AG08396 (cell line): Measurements from ENCODE around the gene CROCC.

Source experiments
- DNase-seq: peaks from one replicate; pipeline ENCODE4 v3.0.0; 2012; ENCODE audit warnings: low spot score, mixed read lengths

The CROCC gene

GRCh38 chr1:16986560-16986959, 64.8 kb downstream of the CROCC start:
- no peak for DNase-seq

GRCh38 chr1:16986962-16987361, 65.2 kb downstream of the CROCC start:
- no peak for DNase-seq

GRCh38 chr1:16988210-16988609, 66.5 kb downstream of the CROCC start:
- DNase-seq: no peak

DNA sequence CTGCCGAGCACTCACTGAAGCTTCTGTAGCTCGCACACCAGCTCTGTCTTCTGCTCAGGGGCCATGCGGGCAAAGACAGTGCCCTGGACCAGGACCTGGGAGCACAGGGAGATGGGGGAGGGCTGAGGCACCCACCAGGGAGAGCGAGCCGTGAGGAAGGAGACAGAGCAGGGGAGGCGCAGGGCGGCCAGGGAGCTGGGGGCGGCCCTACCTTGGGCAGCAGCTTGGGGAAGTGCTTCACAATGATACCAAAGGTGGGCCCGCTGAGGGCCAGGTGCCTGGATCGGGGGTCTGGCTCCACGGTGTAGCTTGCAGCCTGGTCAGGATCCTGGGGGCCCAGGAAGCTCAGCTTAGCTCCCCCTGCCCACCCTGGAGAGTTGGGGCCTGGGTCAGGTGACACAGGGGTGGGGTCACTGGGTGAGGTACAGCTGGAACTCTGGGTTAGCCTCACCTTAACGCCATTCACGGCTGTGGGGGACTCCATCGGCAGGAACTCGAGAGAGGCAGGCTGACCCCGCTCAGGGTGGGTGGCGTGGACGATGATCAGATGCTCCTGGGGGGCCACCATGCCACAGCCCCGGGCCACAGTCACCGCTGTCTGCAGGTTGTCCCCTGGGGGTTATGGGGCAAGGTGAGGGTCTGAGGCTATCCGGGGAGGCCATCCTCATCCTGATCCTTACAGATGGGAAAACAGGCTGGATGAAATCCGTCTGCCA, 68.1 kb downstream of the CROCC start:
- DNase-seq: no peak

DNA sequence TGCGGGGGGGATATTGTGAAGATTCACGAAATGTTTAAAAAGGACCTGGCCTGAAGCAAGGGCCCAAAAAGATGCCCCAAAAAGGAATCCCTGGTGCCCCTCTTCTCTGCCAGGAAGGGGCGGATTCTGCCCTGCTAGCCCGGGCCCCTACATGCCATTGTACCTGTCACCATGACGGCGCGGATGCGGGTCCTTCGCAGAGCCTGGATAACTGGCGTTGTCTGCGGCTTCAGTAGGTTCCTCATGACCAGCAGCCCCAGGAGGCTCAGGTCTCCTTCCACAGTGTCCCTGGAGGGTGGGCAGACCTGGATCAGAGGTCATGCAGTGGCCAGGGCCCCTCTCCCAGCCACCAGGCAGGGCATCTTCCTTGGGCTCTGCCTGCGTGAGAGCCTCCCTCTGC, 69.8 kb downstream of the CROCC start:
- DNase-seq: no peak

- DNase-seq: no peak
Observed at GRCh38 chr1:16992102-16992501, 70.4 kb downstream of the CROCC start.

DNA sequence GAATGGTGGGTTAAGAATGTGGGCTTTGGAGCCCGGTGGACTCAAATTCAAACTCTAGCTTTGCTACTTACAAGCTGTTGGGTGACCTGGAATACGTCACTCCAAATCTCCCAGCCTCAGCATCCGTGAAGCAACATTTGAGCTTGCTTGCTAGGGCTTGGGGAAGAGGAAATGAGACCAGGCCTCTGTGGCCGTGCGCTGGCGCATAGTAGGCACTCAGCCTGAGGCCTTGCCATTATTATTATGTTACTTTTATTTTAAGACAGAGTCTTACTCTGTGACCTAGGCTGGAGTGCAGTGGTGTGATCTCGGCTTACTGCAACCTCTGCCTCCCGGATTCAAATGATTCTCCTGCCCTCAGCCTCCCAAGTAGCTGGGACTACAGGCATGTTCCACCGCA, 70.9 kb downstream of the CROCC start:
- no peak for DNase-seq

DNA sequence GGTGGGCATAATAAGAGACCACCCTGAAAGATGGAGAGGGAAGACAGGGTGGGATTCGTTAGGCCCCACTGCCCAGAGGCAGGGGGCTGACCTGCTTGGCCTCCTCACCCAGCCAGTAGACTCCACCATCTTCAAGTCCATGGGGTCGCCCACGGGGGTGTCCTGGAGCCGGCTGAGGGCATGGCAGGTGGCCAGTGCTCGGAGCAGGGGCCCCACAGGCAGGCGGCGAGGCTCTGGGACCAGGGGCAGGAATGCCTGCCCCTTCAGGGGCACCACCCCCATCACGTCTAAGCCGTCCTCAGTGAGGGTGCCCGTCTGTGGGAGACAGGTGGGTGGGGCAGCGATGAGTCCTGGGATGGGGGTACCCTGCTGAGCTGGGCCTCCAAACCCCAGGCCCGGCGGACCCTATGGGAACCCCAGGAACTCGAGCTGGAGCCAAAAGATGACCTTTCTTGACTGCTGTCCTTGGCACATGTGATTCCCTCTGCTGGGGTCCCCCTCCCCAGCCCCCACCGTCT, 71.8 kb downstream of the CROCC start:
- no peak for DNase-seq

DNA sequence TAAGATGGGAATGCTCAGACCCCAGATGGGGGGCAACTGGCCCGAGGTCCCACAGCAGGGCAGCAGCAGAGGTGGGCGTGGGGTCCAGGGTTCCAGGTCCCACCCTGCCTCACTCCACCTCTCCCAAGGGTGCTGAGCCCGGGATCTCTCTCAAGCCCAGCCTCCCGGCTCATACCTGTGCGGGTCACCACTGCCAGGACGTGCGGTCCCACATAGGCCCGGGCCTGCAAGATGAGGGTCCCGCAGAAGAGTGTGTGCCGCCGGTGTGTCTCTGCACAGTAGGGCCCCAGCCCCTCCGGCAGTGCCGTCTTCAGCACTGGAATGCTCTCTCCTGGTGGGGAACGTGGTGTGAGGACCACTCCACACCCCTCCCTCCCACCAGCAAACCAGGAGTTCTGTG, 75.1 kb downstream of the CROCC start:
- no peak for DNase-seq

DNA sequence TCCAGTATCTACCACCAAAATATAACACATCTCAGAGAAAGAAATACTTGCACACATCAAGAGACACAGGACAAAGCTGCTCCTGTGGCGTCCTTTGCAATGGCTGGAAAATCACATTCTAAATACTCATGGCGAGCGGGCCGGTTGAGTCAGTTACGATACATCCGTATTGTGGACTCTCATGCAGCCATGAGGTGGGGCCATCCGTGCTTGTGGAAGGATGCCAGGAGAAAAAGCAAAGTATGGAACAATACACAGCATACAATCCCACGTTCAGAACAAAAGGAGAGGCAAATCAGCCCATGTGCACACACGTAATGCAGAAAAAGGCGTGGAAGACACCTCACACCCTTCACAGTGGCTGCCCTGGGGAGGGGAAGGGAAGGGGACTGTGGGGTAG, 76.9 kb downstream of the CROCC start:
- no peak for DNase-seq

- DNase-seq: no peak
Observed at GRCh38 chr1:16999863-17000262, 78.1 kb downstream of the CROCC start.

GRCh38 chr1:17001760-17002523, 80.2 kb downstream of the CROCC start:
- no peak for DNase-seq

DNA sequence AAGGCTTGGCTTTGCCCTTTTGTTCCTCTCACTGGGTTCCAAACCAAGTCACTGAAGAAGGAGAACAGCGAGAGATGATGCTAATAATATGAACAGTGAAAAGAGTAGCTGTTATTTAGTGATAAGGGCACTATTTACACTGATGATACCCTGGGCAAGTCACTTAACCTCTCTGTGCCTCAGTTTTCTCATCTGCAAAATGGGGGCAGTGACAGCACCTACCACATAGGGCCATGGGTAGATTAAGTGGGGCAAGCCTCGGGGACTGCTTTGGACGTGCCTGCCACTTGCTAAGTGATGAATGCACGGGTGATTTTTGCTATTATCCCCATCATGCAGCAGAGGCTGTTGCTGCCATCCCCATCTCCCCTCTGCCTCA, 80.8 kb downstream of the CROCC start:
- DNase-seq: no peak

GRCh38 chr1:17004466-17005364, 83.0 kb downstream of the CROCC start:
- peak; percentile 24 for DNase-seq

GRCh38 chr1:17005365-17005740, 83.6 kb downstream of the CROCC start:
- no peak for DNase-seq

- no peak for DNase-seq
Observed at GRCh38 chr1:17007121-17007520, 85.4 kb downstream of the CROCC start.

GRCh38 chr1:17008208-17008855, 86.6 kb downstream of the CROCC start:
- DNase-seq: no peak

- peak; percentile 20 for DNase-seq
Observed at GRCh38 chr1:17009706-17010105, 88.0 kb downstream of the CROCC start.

DNA sequence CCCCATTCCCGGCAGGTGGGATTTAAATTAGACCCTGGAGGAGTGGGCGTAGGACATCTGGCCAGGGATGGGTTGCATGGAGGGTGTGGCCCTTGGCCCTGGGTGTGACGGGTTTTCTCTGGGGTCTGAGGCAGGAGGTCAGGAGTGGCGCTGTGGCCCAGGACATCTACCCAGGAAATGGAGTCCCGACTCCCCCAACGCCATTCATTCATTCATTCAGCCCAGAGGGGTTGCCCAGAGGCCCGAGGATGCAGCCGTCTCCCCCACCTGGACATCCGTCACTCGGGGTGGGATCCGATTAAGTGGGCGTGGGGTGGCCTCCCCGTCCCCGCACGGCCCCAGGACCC, 89.3 kb downstream of the CROCC start:
- peak; percentile 17 for DNase-seq

GRCh38 chr1:17011439-17012307, 89.9 kb downstream of the CROCC start, which contains the start of gene ATP13A2:
ATP13A2 (minus strand) TSS chr1:17011928; CDS start chr1:17011738, 190 bp downstream.
- DNase-seq: peak; percentile 91
